Measurements from ENCODE around the gene HOXD1. TPM values are rescaled to one million over a fixed set of nuclear protein-coding genes. Genes with fewer than 3 reads are reported as not detected.

HOXD1 gene
- total RNA-seq, 1 donor from 2014 or later, result 9.8 TPM

DNA sequence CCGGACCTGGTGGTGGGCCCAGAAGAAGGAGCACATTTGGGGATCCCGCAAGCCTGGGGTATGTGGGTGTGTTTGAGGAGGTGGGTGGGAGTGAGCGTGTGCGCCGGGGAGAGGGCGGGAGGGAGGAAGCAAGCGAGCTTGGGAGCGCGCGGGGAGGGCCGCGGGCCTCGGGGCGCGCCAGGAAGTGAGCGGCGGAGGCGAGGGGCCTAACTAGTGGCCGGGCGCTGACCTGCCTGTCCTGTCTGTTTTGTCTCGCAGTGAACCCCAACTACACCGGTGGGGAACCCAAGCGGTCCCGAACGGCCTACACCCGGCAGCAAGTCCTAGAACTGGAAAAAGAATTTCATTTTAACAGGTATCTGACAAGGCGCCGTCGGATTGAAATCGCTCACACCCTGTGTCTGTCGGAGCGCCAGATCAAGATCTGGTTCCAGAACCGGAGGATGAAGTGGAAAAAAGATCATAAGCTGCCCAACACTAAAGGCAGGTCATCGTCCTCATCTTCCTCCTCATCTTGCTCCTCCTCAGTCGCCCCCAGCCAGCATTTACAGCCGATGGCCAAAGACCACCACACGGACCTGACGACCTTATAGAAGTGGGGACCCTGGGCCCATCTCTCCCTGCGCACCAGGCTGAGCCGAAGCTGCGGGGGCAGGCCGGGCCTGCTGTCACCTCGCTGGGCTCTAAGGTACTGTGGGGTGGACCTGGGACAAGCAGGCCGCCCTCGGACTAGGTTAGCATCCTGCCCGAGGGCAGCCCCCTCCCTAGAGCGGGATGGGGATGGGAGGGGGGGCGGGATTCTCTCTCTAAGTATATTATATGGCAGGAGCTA lies 35.9 kb upstream of the HOXD1 start:
- DNase-seq (ENCODE audit: low read depth), result no peak
- TF ChIP-seq CTCF (IDR thresholded peaks at IDR 0.05; ENCODE audit: insufficient read depth, low read length, poor library complexity, severe bottlenecking), result no peak
- Histone ChIP-seq H3K4me3 (ENCODE audit: low read depth, low read length) (peak overlapping the region; percentile 59), H3K36me3 (ENCODE audit: control insufficient read depth, insufficient read depth, low read length) (peaks cover 3% of the 10 kb centered on the region), H3K27me3 (ENCODE audit: control insufficient read depth, insufficient read depth, low read length) (no peaks in the 10 kb centered on the region)

DNA sequence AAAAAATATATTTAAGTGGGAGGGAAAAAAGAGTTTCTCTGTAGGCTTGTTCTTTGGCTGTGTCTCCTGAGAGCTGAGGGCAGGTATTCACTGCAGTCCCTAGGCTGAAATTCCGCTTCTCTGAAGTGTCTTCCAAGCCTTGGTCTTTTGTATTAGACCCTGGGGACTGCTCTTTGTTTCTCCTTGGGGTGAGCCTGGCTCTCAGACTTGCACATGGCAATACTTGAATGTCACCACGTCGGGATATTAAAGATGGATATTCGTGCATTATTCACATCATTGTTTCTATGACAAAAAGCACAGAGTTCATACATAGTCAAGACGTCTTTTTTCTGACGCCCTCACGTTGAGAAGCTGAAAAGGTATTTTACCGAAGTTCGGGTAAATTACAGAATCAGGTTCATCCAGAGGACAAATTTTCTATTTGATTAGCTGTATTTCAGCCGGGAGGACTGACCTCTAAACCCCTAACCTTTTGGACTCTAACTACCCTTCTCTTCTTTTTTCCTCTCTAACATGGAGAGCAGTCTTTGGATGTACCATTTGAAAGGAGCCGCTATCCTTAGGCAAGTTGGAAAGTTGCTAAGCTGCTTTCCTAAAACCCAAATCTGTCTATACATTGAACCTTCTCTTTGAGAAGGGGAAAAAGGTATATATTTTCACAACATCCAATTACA lies 33.8 kb upstream of the HOXD1 start:
- no peak for DNase-seq (ENCODE audit: low read depth)
- no peak for TF ChIP-seq CTCF (IDR thresholded peaks at IDR 0.05; ENCODE audit: insufficient read depth, low read length, poor library complexity, severe bottlenecking)
- Histone ChIP-seq H3K4me3 (ENCODE audit: low read depth, low read length) (peak overlapping the region; percentile 59), H3K36me3 (ENCODE audit: control insufficient read depth, insufficient read depth, low read length) (peaks cover 2% of the 10 kb centered on the region), H3K27me3 (ENCODE audit: control insufficient read depth, insufficient read depth, low read length) (no peaks in the 10 kb centered on the region)

DNA sequence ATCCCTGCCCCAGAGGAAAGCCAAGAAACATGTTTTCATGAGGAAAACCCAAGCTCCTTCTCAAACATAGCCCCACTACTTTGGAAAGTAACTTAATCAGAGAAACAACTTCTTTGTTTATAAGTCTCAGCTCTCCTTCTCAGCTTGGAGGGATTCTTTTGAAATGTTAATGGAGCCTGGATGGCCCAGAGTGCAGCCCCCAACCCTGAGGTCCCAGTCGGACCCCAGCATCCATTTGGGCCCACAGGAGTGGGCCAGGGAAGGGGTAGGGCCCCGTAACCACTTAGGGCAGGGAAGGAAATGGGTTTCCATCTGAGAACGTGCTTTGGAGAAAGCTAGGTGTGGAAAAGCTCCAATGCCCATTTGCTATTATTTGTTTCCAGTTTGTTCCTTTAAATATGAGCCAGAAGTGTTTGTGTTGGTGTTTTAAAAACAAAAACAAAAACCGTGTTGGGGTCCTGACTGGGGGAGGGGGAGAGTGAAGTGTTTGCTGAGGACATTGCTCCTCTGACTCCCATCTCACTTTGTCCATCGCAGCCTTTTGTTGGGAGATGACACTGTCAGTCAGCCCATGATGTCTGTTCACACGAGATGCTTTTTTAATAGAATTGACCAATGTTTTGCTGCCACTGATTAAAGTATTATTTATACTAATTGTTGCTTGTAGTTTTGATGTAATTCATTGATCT lies 33.0 kb upstream of the HOXD1 start:
- peak overlapping the region; percentile 59 for H3K4me3 ChIP-seq (ENCODE audit: low read depth, low read length)
- no peak for TF ChIP-seq CTCF (IDR thresholded peaks at IDR 0.05; ENCODE audit: insufficient read depth, low read length, poor library complexity, severe bottlenecking)
- no peaks in the 10 kb centered on the region for H3K27me3 ChIP-seq (ENCODE audit: control insufficient read depth, insufficient read depth, low read length)
- peaks cover 2% of the 10 kb centered on the region for H3K36me3 ChIP-seq (ENCODE audit: control insufficient read depth, insufficient read depth, low read length)
- DNase-seq (ENCODE audit: low read depth), result no peak

DNA sequence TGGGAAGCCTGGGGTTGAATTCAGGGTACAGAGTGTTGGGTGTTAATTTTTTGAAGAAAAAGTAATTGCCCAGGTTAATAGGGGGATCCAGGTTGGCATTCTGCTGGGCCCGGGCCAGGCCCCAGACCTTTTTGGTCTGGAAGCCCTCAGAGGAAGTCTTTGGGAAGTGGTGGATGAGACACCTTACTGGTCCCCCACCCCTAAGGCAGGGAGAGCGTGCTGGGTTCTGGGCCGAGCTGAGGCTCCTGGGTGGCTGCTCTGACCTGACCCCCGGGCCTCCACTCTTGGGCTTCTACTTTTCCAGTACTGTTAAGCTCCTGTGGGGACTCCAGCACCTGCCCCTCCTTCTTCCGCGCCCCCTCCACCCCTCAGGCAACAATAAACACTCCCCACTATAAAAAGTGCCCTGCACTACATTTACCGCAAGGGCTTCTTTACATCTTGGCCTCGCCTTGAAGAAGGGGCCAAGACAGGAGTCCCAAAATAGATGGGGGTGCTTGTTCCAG lies 32.1 kb upstream of the HOXD1 start:
- peaks cover 2% of the 10 kb centered on the region for H3K36me3 ChIP-seq (ENCODE audit: control insufficient read depth, insufficient read depth, low read length)
- no peaks in the 10 kb centered on the region for H3K27me3 ChIP-seq (ENCODE audit: control insufficient read depth, insufficient read depth, low read length)
- TF ChIP-seq CTCF (IDR thresholded peaks at IDR 0.05; ENCODE audit: insufficient read depth, low read length, poor library complexity, severe bottlenecking), result no peak
- no peak for DNase-seq (ENCODE audit: low read depth)
- peak overlapping the region; percentile 43 for H3K4me3 ChIP-seq (ENCODE audit: low read depth, low read length)

GRCh38 chr2:176156807-176157498 lies 31.5 kb upstream of the HOXD1 start, which contains the start of gene HOXD3:
Gene HOXD3, plus strand, starts transcription at chr2:176157307. Its CDS starts 11,808 bp downstream, at chr2:176169115.
- TF ChIP-seq CTCF (IDR thresholded peaks at IDR 0.05; ENCODE audit: insufficient read depth, low read length, poor library complexity, severe bottlenecking), result no peak
- DNase-seq (ENCODE audit: low read depth), result no peak
- H3K36me3 ChIP-seq (ENCODE audit: control insufficient read depth, insufficient read depth, low read length), result peaks cover 2% of the 10 kb centered on the region
- H3K4me3 ChIP-seq (ENCODE audit: low read depth, low read length), result peak within 1 kb of the TSS; percentile 43
- no peaks in the 10 kb centered on the region for H3K27me3 ChIP-seq (ENCODE audit: control insufficient read depth, insufficient read depth, low read length)
